HG03280 (cell line): Measurements from ENCODE around the gene NPLOC4.
"Not testable (repeated sequence)": the region's sequence is repeated elsewhere in the genome, so short reads cannot be mapped to it uniquely, and the experiment has no call there.

ENCODE experiments used
- ATAC-seq: cut with Tn5 transposase; IDR thresholded peaks from one replicate; pipeline ENCODE4 v1.9.1; 2021; ENCODE audit warnings: mild to moderate bottlenecking, moderate library complexity; ENCODE audit not compliant: unreplicated experiment

NPLOC4 gene

GRCh38 chr17:81535480-81536298, 101.2 kb downstream of the NPLOC4 start:
- ATAC-seq, result no peak

DNA sequence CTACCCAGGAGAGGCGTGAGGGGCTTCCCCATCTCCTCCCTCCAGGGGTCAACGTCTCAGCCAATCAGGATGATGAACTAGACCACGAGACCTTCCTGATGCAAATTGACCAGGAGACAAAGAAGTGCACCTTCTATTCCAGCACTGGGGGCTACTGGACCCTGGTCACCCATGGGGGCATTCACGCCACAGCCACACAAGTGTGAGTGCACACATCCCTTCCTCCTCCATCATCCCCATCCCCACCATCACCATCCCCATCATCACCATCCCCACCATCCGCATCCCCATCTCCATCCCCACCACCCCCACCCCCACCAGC, 101.9 kb downstream of the NPLOC4 start:
- no peak for ATAC-seq

DNA sequence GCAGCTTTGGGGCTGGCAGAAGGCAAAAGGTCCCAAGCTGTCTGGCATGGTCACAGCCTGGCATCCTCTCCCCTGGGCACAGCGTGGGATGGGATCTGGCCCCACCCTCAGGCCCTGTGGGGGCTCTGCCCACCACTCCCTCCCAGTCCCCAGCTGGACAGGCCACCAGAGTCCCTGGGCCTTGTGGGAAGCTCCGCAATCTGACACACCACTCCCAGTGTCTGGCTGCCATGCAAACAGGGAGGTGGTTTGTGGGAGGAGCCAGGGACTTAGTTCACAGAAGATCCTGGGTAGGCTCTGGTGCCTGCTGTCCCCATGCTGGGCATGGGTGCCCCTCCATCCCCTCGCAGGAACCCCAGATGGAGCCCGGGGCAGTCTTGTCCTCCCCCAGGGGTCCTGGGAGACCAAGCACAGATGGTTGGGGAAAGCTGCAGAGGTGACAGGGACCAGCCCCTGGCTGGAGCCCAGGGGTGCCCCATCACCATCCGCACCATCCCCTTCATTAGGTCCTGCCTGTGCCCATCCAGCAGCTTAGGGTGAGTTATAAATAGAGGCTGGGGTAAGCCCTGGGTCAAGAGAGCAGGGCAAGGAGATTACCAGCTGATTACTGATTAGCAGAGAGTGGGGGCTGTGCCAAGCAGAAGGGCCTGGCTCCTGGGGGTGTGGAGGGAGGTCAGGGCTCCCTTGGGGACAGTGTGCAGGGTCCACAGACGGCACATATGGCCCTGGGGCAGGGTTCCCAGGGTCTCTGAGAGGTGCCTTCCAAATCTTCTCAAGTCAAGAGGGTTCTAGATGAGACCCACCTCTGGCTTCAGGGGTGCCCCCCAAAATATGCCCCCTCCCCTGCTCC, 102.5 kb downstream of the NPLOC4 start:
- ATAC-seq, result no peak

DNA sequence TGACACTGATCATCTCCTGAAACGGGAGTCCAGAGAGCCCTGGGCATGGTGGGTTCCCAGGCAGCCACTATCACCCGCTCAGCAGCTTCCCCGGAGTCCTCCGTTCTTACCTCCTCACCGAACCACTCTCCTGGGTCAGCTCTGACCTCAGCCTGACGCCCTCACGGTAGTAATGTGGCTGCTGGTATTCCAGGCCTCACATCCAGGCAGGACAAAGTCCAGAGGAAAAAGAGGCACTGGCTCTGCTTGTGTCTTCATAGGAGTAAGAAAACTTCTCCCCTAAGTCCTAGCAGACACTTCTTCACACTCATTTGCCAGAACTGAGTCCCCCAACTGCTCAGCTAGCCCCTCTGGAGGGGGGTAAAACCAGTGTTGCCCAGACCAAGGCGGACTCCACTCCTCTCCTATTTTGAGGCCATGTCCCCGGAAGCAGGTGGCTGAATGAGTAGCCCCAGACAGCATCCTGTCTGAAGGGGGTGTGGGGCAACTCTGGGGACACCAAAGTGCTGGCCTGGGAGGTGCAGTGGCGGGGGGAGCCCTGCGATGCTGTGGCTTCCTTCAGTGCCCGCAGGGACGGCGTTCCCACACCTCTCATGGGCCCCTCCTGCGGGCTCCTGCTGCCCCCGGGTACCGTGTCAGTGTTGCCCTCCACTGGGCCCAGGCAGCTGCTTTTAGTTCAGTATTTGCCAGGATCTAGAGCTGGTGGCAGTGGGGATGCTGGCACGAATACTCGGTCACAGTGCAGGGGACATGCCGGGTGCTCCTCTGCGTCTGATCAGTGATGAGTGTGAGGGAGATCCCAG, 103.4 kb downstream of the NPLOC4 start:
- no peak for ATAC-seq

DNA sequence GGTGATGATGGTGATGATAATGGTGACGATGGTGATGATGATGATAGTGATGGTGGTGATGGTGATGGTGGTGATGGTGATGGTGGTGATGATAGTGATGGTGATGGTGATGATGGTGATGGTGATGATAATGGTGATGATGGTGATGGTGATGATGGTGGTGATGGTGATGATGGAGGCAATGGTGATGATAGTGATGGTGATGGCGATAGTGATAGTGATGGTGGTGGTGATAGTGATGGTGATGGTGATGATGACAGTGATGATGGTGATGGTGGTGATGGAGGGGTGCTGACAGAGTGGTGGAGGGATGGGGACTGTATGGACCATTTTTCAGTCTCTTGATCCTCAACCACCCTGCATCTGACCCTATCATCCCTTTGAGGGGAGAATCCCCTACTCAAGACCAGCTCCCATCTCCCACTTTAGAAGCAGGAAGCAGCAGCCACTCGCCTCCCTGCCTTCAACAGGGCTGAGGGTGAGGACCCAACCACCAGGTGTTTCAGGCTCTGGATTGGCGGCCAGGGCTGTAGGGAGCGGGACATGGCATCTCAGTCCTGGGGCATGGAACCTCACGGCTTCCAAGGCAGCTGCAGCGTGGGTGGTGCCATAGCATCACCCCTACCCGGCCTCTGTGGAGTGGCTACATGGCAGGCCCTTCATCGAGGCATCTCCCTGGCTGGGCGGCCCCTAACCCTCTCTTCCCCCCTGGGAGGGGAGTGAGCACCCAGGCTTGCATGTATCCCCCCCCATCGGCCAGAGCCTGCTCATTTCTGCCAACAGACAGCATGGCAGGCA, 104.2 kb downstream of the NPLOC4 start:
- no peak for ATAC-seq

DNA sequence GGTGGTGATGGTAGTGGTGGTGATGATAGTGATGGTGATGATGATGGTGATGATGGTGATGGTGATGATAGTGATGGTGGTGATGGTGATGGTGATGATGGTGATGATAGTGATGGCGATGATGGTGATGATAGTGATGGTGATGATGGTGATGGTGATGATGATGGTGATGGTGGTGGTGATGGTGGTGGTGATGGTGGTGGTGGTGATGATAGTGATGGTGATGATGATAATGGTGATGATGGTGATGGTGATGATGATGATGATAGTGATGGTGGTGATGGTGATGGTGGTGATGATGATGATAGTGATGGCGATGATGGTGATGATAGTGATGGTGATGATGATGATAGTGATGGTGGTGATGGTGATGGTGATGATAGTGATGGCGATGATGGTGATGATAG, 104.9 kb downstream of the NPLOC4 start:
- ATAC-seq, result not testable (repeated sequence)

GRCh38 chr17:81531013-81531412, 105.9 kb downstream of the NPLOC4 start:
- ATAC-seq, result not testable (repeated sequence)

GRCh38 chr17:81529437-81529803, 107.5 kb downstream of the NPLOC4 start:
- no peak for ATAC-seq

DNA sequence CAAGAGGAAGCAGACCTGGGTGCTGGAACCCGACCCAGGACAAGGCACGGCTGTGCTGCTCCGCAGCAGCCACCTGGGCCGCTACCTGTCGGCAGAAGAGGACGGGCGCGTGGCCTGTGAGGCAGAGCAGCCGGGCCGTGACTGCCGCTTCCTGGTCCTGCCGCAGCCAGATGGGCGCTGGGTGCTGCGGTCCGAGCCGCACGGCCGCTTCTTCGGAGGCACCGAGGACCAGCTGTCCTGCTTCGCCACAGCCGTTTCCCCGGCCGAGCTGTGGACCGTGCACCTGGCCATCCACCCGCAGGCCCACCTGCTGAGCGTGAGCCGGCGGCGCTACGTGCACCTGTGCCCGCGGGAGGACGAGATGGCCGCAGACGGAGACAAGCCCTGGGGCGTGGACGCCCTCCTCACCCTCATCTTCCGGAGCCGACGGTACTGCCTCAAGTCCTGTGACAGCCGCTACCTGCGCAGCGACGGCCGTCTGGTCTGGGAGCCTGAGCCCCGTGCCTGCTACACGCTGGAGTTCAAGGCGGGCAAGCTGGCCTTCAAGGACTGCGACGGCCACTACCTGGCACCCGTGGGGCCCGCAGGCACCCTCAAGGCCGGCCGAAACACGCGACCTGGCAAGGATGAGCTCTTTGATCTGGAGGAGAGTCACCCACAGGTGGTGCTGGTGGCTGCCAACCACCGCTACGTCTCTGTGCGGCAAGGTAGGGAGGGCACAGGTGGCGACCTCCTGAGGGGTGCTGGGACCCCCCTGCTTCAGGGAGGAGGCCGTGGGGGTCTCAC, 108.1 kb downstream of the NPLOC4 start:
- no peak for ATAC-seq

DNA sequence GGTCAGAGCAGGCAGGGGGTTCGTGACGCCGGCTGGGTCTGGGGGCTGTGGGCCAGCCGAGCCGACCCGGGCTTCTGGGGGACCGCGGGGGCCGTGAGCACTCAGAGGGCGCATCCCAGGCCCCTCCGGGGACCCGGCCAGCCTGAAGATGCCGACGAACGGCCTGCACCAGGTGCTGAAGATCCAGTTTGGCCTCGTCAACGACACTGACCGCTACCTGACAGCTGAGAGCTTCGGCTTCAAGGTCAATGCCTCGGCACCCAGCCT, 108.6 kb downstream of the NPLOC4 start:
- no peak for ATAC-seq

DNA sequence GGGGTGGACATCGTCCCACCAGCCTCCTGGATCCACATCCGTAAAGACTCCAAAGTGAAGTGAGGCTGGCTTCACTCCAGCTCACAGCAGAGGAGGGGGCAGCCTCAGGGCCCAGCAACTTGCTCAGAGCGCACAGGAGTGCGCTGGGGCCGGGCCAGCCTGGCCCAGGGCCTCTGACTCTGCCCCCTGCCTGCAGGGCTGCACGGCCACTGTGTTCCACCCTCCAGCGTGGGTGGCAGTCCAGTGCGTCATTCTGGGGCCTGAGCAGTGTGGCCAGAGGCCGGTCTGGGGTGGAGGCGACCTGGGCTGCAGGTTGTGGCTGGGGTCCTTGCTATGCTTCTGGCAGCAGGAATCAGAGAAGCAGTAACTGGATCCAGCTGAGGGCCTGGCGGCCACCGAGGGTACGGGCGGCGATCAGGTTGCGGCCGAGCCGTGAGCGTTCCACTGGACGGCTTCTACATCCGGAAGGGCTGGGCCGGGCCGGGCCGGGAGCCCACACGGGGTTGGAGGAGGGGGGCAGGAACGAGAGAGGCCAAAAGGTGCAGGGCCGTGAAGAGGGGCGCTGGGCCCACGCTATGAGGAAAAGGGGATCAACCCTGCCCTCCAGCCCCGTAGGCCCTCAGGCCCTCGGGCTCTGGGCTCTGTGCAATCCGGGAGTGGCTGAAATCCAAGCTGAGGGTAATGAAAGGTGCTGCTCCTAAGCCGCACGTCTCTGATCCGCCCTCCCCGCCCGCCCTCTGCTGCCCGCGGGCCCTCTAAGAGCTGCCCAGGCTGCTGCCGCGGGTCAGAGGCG, 109.1 kb downstream of the NPLOC4 start, which contains the start of gene FSCN2:
Gene FSCN2, plus strand, starts transcription at position 787 of the 793 bp plus-strand sequence. CDS start 155 bp downstream, outside the sequence.
- no peak for ATAC-seq

DNA sequence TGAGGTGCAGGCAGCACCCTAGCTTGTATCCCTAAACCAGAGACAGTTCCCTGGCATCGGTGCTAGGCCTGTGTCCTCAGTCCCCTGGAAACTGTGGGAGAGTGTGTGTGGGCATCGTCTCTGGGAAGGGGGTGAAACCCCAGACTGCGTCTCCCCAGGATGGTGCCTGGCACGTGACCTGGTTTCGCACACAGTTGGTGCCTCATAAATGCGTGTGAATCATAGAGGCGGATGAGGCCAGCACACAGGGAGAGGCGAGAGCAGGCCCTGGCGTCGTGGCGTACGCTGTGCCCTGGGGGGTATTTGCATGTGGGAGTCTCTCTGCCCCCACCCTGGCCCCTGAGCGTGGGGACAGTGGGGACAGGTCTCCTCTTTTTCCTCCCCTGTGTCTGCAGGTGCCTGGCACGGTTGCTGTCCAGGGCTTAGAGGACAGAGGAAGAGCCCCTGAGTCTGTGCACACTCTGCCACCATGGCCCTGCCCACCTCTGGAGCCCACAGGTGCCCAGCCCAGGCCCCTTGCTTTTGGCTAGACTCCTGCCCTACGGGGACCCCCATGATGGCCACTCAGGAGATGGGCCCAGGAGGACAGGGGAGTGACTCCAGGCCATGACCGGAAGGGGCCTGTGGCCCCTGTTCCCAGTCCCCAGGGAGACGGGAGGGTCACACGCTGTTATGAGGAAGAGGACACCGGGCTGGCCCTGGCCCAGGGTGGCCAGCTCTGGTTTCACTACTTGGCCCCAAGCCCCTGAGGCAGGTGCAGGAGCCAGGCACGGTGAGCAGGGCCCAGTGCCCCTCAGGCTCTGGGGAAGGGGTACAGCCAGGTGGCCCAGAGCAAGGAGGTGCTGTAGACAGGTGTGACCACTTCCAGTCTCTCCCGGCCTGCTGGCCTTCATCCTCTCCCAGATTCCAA, 110.0 kb downstream of the NPLOC4 start:
- no peak for ATAC-seq

DNA sequence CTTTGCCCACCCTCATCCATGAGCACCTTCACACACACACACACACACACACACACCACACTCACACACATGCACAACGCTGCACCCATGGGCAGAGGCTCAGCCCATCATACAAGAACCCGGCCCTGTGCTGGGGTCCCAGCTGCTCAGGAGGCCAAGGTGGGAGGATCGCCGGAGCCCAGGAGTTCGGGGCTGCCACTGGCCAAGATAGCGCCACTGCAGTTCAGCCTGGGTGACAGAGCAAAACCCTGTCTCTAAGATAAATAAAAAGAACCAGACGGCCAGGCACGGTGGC, 112.1 kb downstream of the NPLOC4 start:
- no peak for ATAC-seq

GRCh38 chr17:81524039-81524864, 112.7 kb downstream of the NPLOC4 start:
- ATAC-seq, result no peak

GRCh38 chr17:81523402-81524038, 113.4 kb downstream of the NPLOC4 start:
- ATAC-seq, result no peak

DNA sequence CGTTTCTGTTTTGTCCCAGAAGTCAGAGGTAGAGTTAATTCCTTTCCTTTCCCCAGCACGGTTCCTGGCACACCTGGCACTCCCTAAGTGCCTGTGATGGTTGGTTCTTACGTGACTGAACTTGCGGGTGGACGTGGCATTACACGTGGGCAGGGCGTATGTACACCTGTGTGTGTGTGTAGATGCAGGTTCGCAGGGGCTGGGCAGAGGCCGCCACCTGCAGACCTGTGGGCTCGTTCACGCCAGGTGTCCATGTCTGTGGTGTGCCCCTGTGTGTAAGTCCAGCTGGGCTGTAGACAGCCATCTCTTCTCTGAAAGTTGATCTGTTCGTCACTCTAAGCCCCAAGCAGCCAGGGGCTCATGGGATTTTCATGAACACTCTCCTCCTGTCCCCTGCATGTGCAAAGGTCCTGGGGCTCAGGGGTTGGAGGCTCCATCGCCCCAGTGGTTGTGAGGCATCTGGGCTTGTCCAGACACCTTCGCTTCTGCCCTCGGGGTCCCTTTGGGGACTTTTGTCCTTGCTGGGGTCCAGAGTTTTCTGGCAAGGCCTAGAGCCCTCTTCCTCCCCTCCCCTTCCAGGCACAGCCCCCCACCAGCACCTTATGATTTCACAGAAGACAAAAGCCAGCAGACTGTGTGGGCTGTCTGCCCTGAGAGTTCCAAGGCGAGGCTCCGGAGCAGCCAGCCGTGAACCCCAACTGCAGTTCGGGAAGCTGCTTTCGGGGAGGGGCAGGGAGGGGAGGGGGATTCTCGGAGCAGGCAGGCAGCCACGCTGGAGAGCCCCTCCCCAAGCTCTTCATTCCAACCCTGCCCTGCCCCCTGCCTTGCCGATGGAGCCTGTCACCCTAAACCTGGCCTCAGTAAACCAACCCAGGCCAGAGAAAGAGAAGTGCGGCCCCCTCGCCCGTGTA, 114.2 kb downstream of the NPLOC4 start:
- ATAC-seq, result no peak
